Kidney epithelial cell (primary cell): Measurements from ENCODE around the gene UTP14A. TPM values are rescaled to one million over a fixed set of nuclear protein-coding genes. Genes with fewer than 3 reads are reported as not detected.

Experiments
- DNase-seq: peaks from one replicate; pipeline ENCODE4 v3.0.0-alpha.2; 2010; ENCODE audit warnings: low read depth
- H3K27me3 ChIP-seq: 2 replicates; pipeline ENCODE4 v1.6.0; 2011; ENCODE audit warnings: low read length; ENCODE audit not compliant: control insufficient read depth, insufficient read depth
- H3K36me3 ChIP-seq: 2 replicates; pipeline ENCODE4 v1.5.1; 2011; ENCODE audit warnings: low read length; ENCODE audit not compliant: control insufficient read depth, insufficient read depth
- H3K4me3 ChIP-seq: 2 replicates; pipeline ENCODE4 v1.5.1; 2011; ENCODE audit warnings: low read depth, mild to moderate bottlenecking, control low read depth, low read length
- CTCF ChIP-seq: IDR thresholded peaks from 2 replicates; pipeline ENCODE4 v1.5.1; 2011; ENCODE audit warnings: mild to moderate bottlenecking, moderate library complexity, low read length, control low read depth, inconsistent platforms; ENCODE audit not compliant: insufficient read depth, poor library complexity, severe bottlenecking
- total RNA-seq: library from RNA; depleted of rRNA; stranded (reverse); fragments of >200 nt; gene quantifications from 2 replicates; pipeline ENCODE4 v1.2.3, GENCODE V29; 2015

UTP14A gene
- total RNA-seq, 1 donor from 2014 or later, result 17.6 TPM

DNA sequence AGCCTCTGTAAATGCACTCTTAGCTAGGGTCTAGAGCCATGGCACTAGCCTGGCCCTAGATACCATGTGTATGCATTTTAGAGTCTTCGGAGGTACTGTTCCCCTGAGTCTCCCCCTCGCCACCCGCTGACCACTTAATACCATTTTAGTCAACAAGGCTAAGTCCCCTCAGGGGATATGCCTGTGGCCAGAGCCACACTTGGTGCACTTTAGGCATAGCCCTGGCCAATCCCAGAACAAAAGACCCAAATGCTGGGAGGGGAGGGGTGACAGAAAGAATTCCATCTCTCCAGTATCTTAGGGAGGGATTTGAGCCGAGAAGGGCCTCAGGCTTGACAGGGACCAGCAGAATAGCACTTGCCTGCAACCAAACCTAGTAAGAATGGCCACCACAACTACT, 47.9 kb downstream of the UTP14A start:
- no peak for DNase-seq
- no peaks in the 10 kb centered on the region for H3K27me3 ChIP-seq
- no peak for TF ChIP-seq CTCF
- no peaks in the 10 kb centered on the region for H3K36me3 ChIP-seq
- no peak overlapping the region for H3K4me3 ChIP-seq

GRCh38 chrX:129954804-129955203, 48.8 kb downstream of the UTP14A start:
- Histone ChIP-seq H3K27me3 (no peaks in the 10 kb centered on the region), H3K36me3 (no peaks in the 10 kb centered on the region), H3K4me3 (no peak overlapping the region)
- no peak for TF ChIP-seq CTCF
- no peak for DNase-seq

- no peaks in the 10 kb centered on the region for H3K27me3 ChIP-seq
- no peak overlapping the region for H3K4me3 ChIP-seq
- TF ChIP-seq CTCF, result no peak
These were observed 49.7 kb downstream of the UTP14A start for GRCh38 chrX:129955682-129956081.

GRCh38 chrX:129956145-129956544, 50.2 kb downstream of the UTP14A start:
- no peak for TF ChIP-seq CTCF
- Histone ChIP-seq H3K36me3 (no peaks in the 10 kb centered on the region), H3K27me3 (no peaks in the 10 kb centered on the region), H3K4me3 (no peak overlapping the region)
- DNase-seq, result no peak

More at GRCh38 chrX:129955682-129956081, 49.7 kb downstream of the UTP14A start:
- no peaks in the 10 kb centered on the region for H3K36me3 ChIP-seq
- no peak for DNase-seq

GRCh38 chrX:129956765-129957164, 50.8 kb downstream of the UTP14A start:
- H3K36me3 ChIP-seq, result no peaks in the 10 kb centered on the region

More at GRCh38 chrX:129956765-129957164, 50.8 kb downstream of the UTP14A start:
- DNase-seq, result no peak
- TF ChIP-seq CTCF, result no peak
- no peaks in the 10 kb centered on the region for H3K27me3 ChIP-seq
- H3K4me3 ChIP-seq, result peak overlapping the region; percentile 17
